PFSK-1 (cell line): ENCODE measurements around the gene SND1.
A peak's percentile ranks its signal among the peaks of the same experiment; 100 is the strongest.

Experiments used
- FOXP2 ChIP-seq: optimal IDR thresholded peaks from 2 replicates; pipeline ENCODE3; 2011; ENCODE audit warnings: borderline replicate concordance, control low read depth, inconsistent platforms; ENCODE audit not compliant: insufficient read depth; ENCODE audit errors: extremely low read length, extremely low read depth
- POLR2AphosphoS5 ChIP-seq: IDR thresholded peaks from 2 replicates; pipeline ENCODE4 v1.6.1; 2012; ENCODE audit warnings: low read depth, mild to moderate bottlenecking, control low read depth, low read length, moderate library complexity
- SIN3A ChIP-seq: IDR thresholded peaks from 2 replicates; pipeline ENCODE4 v1.6.1; 2012; ENCODE audit warnings: mild to moderate bottlenecking, low read length, moderate library complexity, borderline replicate concordance; ENCODE audit not compliant: insufficient read depth
- TAF1 ChIP-seq: IDR thresholded peaks from 2 replicates; pipeline ENCODE4 v1.6.1; 2012; ENCODE audit warnings: low read length, control low read depth, borderline replicate concordance; ENCODE audit not compliant: insufficient read depth
- TF ChIP-seq, protein P1 (sequence below), 2 experiments: IDR thresholded peaks; 2 replicates each; pipeline versions ENCODE4 v1.6.1 to v1.8.0; 2011 to 2012; ENCODE audit warnings: low read depth in 2 of 2, low read length in 2 of 2, control low read depth in 1 of 2, inconsistent platforms in 1 of 2, mild to moderate bottlenecking in 1 of 2, moderate library complexity in 1 of 2; ENCODE audit not compliant: insufficient read depth in 1 of 2

SND1 gene

DNA sequence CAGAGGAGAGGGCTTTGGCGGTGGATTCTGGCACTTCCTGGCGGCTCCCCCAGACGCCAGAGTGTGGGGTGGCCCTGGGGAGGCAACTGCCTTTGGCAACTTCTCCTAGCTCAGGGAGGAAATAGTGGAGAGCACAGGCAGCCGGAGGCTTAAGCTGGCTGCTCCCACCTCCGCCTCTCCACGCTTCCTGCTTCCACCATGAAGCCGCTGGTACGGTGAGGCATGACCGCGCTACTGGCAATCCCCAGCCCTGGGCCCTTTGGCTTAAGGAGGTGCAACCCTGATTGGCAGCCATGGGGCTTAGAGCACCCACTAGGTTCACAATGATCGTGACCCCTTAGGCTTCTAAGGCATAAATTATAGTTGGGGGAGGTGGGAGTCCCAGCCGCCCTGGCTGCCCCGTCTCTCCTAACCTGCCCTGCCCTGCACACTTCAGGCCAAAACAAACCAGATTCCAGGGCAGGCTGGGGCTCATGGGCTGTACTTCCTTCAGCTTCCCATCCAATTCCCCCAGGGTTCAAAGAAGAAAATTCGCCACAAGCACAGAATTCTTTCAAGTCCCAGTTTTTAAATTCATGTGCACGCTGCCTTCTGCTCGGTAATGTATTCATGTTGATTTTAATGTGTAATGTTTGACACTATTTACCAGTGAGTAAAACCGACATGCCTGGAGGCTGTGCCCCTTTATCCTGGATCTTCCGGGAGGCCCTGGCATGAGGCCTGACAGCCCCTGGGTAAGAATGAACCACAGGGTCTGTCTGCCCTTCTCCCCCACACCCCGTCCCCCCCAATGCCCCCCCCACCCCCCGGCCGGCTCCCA, 469.9 kb downstream of the SND1 start:
- TF ChIP-seq TAF1 (peak; percentile 59; the same call in 1 of the 2 replicates), SIN3A (no peak), FOXP2 (peak; percentile 44), POLR2AphosphoS5 (peak; percentile 73)
- TF ChIP-seq, protein P1, sequence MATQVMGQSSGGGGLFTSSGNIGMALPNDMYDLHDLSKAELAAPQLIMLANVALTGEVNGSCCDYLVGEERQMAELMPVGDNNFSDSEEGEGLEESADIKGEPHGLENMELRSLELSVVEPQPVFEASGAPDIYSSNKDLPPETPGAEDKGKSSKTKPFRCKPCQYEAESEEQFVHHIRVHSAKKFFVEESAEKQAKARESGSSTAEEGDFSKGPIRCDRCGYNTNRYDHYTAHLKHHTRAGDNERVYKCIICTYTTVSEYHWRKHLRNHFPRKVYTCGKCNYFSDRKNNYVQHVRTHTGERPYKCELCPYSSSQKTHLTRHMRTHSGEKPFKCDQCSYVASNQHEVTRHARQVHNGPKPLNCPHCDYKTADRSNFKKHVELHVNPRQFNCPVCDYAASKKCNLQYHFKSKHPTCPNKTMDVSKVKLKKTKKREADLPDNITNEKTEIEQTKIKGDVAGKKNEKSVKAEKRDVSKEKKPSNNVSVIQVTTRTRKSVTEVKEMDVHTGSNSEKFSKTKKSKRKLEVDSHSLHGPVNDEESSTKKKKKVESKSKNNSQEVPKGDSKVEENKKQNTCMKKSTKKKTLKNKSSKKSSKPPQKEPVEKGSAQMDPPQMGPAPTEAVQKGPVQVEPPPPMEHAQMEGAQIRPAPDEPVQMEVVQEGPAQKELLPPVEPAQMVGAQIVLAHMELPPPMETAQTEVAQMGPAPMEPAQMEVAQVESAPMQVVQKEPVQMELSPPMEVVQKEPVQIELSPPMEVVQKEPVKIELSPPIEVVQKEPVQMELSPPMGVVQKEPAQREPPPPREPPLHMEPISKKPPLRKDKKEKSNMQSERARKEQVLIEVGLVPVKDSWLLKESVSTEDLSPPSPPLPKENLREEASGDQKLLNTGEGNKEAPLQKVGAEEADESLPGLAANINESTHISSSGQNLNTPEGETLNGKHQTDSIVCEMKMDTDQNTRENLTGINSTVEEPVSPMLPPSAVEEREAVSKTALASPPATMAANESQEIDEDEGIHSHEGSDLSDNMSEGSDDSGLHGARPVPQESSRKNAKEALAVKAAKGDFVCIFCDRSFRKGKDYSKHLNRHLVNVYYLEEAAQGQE (IDR thresholded peaks at IDR 0.05; ENCODE audit: insufficient read depth in 1 of 2, low read depth in 2 of 2, low read length in 2 of 2), result peak in 1 of 2 experiments; percentile 28; a peak in 1 of 4 replicates

DNA sequence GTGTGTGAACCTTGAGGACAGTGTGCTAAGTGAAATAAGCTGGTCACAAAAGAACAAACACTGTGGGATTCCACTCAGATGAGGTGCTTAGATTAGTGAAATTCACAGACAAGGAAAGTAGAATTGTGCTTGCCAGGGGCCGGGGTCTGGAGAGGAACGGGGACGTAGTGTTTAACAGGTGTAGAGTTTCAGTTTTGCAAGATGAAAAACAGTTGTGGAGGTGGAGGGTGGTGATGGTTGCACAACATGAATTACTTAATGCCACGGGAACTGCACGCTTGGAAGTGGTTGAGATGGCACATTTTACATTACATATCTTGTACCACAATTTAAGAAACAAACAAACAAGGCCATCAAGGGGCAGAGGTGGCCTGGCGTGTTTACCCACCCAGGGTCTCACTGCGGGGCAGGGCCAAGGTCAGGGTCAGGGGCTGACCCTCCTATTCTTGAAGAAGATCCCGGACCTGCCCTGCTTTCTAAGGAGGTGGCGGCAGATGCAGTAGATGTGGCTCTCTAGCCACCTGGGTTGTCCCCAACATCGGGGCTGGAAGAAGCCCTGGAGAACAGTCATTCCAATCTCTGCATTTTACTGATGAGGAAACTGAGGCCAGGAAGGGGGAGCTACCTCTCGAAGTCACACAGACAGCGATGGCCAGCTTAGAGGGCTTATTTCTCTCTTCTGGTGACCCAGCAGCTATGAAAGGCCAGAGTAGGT, 470.7 kb downstream of the SND1 start:
- TF ChIP-seq TAF1 (no peak), POLR2AphosphoS5 (no peak), FOXP2 (no peak), SIN3A (no peak)
- TF ChIP-seq, protein P1 (IDR thresholded peaks at IDR 0.05; ENCODE audit: insufficient read depth in 1 of 2, low read depth in 2 of 2, low read length in 2 of 2), result no peak

DNA sequence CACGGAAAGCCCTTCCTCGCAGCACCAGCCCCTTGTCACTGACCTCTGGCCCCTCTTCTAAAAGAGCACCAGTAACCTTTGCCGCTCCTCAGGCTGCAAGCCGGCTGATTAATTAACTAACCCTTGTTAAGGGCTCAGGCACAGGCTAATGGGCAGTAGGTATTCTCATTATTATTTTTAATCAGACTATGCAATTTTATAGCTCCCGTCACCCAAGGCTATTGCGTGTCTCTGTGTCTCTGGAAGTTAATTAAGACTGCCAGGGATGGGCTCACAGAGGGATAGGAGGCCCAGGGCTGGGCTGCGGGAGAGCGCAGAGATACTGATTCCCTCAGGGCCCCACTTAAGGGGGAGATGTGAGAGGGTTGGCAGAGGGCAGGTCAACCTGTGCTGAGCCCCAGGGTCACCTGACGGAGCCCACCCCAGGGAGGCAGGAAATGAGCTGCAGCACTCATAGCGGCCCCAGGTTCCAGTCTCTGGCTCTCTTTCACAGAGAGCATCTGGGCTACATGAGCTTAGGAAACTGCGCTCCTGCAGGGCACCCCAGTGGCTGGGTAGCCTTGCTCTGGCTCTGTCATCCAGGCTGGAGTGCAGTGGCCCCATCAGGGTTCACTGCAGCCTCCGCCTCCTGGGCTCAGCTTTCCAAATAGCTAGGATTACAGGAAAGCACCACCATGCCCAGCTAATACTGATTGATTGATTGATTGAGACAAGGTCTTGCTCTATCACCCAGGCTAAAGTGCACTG, 471.5 kb downstream of the SND1 start:
- TF ChIP-seq POLR2AphosphoS5 (no peak), FOXP2 (no peak), SIN3A (no peak), TAF1 (no peak)
- TF ChIP-seq, protein P1 (IDR thresholded peaks at IDR 0.05; ENCODE audit: insufficient read depth in 1 of 2, low read depth in 2 of 2, low read length in 2 of 2), result no peak

DNA sequence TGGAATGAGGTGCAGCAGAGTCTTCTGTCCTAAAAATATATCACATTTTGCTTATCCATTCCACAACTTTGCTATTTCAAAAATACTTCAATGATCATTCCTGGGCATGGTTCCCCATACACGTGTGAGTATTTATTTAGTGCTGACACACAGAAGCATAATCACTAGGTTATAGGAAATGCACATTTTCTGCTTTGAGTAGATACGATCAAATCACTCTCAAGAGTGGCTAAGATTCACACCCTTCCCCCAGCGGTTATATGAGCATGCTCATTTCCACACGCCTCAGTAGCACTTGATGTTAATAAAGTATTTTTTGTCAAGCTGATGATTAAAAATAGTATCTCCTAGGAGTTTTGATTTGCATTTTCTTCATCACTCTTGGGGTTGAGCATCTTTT, 472.8 kb downstream of the SND1 start:
- TF ChIP-seq FOXP2 (no peak), TAF1 (no peak), SIN3A (no peak), POLR2AphosphoS5 (no peak)
- TF ChIP-seq, protein P1 (IDR thresholded peaks at IDR 0.05; ENCODE audit: insufficient read depth in 1 of 2, low read depth in 2 of 2, low read length in 2 of 2), result no peak
